CD8-positive, alpha-beta memory T cell (primary cell): ENCODE results near the gene USP16. TPM values are rescaled to one million over a fixed set of nuclear protein-coding genes. Genes with fewer than 3 reads are reported as not detected.
A peak's percentile ranks its signal among the peaks of the same experiment; 100 is the strongest.

ENCODE experiments used
- CTCF ChIA-PET: fragments of 350-600 bp; sonication (Branson Sonifier 250); formaldehyde crosslinking; loops from one replicate; lab custom pipeline; 2021; ENCODE audit warnings: antibody characterized with exemption; lab: Charles Lee
- POLR2A ChIA-PET: fragments of 350-600 bp; sonication (Branson Sonifier 250); formaldehyde crosslinking; loops from one replicate; lab custom pipeline; 2021; ENCODE audit warnings: antibody characterized with exemption; lab: Charles Lee
- DNase-seq, 5 donors: peaks; one replicate each; pipeline versions ENCODE4 v3.0.0 to v3.0.0-alpha.2; 2020 to 2022; ENCODE audit warnings: mixed read lengths in 1 of 5
- H3K27ac ChIP-seq: one replicate; pipeline ENCODE4 v1.7.0; 2013; ENCODE audit warnings: low read depth, mild to moderate bottlenecking, low read length, moderate library complexity
- H3K27me3 ChIP-seq: 2 replicates; pipeline ENCODE4 v1.7.0; 2013; ENCODE audit warnings: low read length, mild to moderate bottlenecking; ENCODE audit not compliant: insufficient read depth, poor library complexity, severe bottlenecking
- H3K36me3 ChIP-seq: 2 replicates; pipeline ENCODE4 v1.7.0; 2013; ENCODE audit warnings: mild to moderate bottlenecking, low read length, moderate library complexity; ENCODE audit not compliant: insufficient read depth
- H3K4me1 ChIP-seq: 2 replicates; pipeline ENCODE4 v1.7.0; 2013; ENCODE audit warnings: mild to moderate bottlenecking, low read length, moderate library complexity; ENCODE audit not compliant: insufficient read depth
- H3K4me3 ChIP-seq: 2 replicates; pipeline ENCODE4 v1.7.0; 2013; ENCODE audit warnings: mild to moderate bottlenecking, low read length
- H3K9me3 ChIP-seq: 2 replicates; pipeline ENCODE4 v1.7.0; 2013; ENCODE audit warnings: mild to moderate bottlenecking, low read length
- H3K27ac Mint-ChIP-seq, 8 donors: one replicate each; pipeline ENCODE4 v1.8.0; 2020 to 2021; ENCODE audit warnings: mixed read lengths in 8 of 8, mild to moderate bottlenecking in 6 of 8, inconsistent platforms in 3 of 8, moderate library complexity in 3 of 8
- H3K27me3 Mint-ChIP-seq, 2 donors: one replicate each; pipeline ENCODE4 v1.8.0; 2020 to 2021; ENCODE audit warnings: mixed read lengths in 2 of 2, mild to moderate bottlenecking in 1 of 2, moderate library complexity in 1 of 2
- H3K36me3 Mint-ChIP-seq, 3 donors: one replicate each; pipeline ENCODE4 v1.8.0; 2020 to 2021; ENCODE audit warnings: mixed read lengths in 3 of 3, inconsistent platforms in 1 of 3, mild to moderate bottlenecking in 1 of 3
- H3K4me1 Mint-ChIP-seq, 3 donors: one replicate each; pipeline ENCODE4 v1.8.0; 2020 to 2021; ENCODE audit warnings: mixed read lengths in 3 of 3, inconsistent platforms in 1 of 3, mild to moderate bottlenecking in 1 of 3
- H3K4me3 Mint-ChIP-seq, 7 donors: one replicate each; pipeline ENCODE4 v1.8.0; 2020 to 2021; ENCODE audit warnings: mixed read lengths in 7 of 7, mild to moderate bottlenecking in 6 of 7, moderate library complexity in 4 of 7, inconsistent platforms in 2 of 7
- H3K9me3 Mint-ChIP-seq, 5 donors: one replicate each; pipeline ENCODE4 v1.8.0; 2020 to 2022; ENCODE audit warnings: mixed read lengths in 5 of 5, mild to moderate bottlenecking in 3 of 5, moderate library complexity in 2 of 5, inconsistent platforms in 1 of 5
- polyA plus RNA-seq: library from polyadenylated mRNA; unstranded; fragments of 300-500 nt; fragmentation: Illumina TruSeq; gene quantifications from one replicate; pipeline ENCODE4 v1.2.3, GENCODE V29; 2021
- total RNA-seq, 2 experiments: library from RNA; stranded (reverse); gene quantifications; one replicate each; pipeline ENCODE4 v1.2.3, GENCODE V29; 2021

USP16 gene
- total and polyA plus RNA-seq, 3 experiments from 2014 or later: 32.5 to 55.9 (median 55.7) TPM

GRCh38 chr21:29102791-29103257 is 78.4 kb downstream of the USP16 start:
- POLR2A ChIA-PET: no interaction called here
- H3K9me3 Mint-ChIP-seq: no peaks in the 10 kb centered on the region

More at GRCh38 chr21:29102791-29103257, 78.4 kb downstream of the USP16 start:
- peaks cover 0 to 51% (median 14%) of the 10 kb centered on the region in 3 donors for H3K36me3 Mint-ChIP-seq
- H3K27ac Mint-ChIP-seq: peak overlapping the region in 1 of 8 donors; percentile 6
- no peak overlapping the region for H3K4me3 ChIP-seq
- H3K9me3 ChIP-seq: no peaks in the 10 kb centered on the region
- no peaks in the 10 kb centered on the region for H3K4me1 Mint-ChIP-seq
- H3K36me3 ChIP-seq: no peaks in the 10 kb centered on the region
- H3K4me1 ChIP-seq: no peaks in the 10 kb centered on the region
- CTCF ChIA-PET: interaction anchor here (1.1 kb wide), 1 partner anchor 269 kb away, joined by 4 read pairs; no protein-coding TSS in a partner anchor
- no peak for DNase-seq
- H3K27ac ChIP-seq: no peak overlapping the region
- no peaks in the 10 kb centered on the region for H3K27me3 ChIP-seq
- H3K4me3 Mint-ChIP-seq: no peak overlapping the region
- peaks cover 0 to 5% of the 10 kb centered on the region in 2 donors for H3K27me3 Mint-ChIP-seq

Other genes with a start within 250 kb of the USP16 start
- 10 to 100 TPM; 22.1 to 23.2 TPM for gene LTN1, start 31.8 kb upstream of the USP16 start, total RNA-seq
- 15.7 TPM for gene LTN1, start 31.8 kb upstream of the USP16 start, polyA plus RNA-seq
- 10 to 100 TPM; 19.1 to 19.9 TPM for gene RWDD2B, start 5.3 kb upstream of the USP16 start, total RNA-seq
- gene RWDD2B, start 5.3 kb upstream of the USP16 start, polyA plus RNA-seq: 12.1 TPM
- gene CCT8, start 49.0 kb downstream of the USP16 start, total RNA-seq: 100 to 1,000 TPM; 401 to 415 TPM
- gene CCT8, start 49.0 kb downstream of the USP16 start, polyA plus RNA-seq: 138 TPM
- 1 to 10 TPM; 4.2 to 4.6 TPM for gene MAP3K7CL, start 106.0 kb downstream of the USP16 start, total RNA-seq
- gene MAP3K7CL, start 106.0 kb downstream of the USP16 start, polyA plus RNA-seq: 6.0 TPM